ENCODE measurements around the gene SLC35B2. TPM values are rescaled to one million over a fixed set of nuclear protein-coding genes. Genes with fewer than 3 reads are reported as not detected.
A peak's percentile ranks its signal among the peaks of the same experiment; 100 is the strongest.

The SLC35B2 gene
- total and polyA plus RNA-seq, 10 of the 15 experiments (the other 5 are each of a cell fraction or from before 2014, with no cell fraction given): 11.3 to 45.4 (median 33.8) TPM

GRCh38 chr6:44237813-44238433 is 19.4 kb downstream of the SLC35B2 start (continued):
- TF ChIP-seq PBX3 (IDR thresholded peaks at IDR 0.05; ENCODE audit: insufficient replicate concordance, low read depth, low read length) (no peak), FOS (IDR thresholded peaks at IDR 0.05; ENCODE audit: borderline replicate concordance, extremely low read depth, insufficient read length) (no peak), BACH1 (IDR thresholded peaks at IDR 0.05; ENCODE audit: borderline replicate concordance) (peak; percentile 91), BHLHE40 (IDR thresholded peaks at IDR 0.05; ENCODE audit: borderline replicate concordance in 1 of 2, low read depth in 2 of 2, low read length in 1 of 2) (peak in 1 of 2 experiments; percentile 55; a peak in 2 of 4 replicates), ZZZ3 (IDR thresholded peaks at IDR 0.05; ENCODE audit: control insufficient read depth, insufficient read length, low read depth) (no peak), SPI1 (IDR thresholded peaks at IDR 0.05; ENCODE audit: borderline replicate concordance, insufficient read depth, low read depth, low read length) (no peak), SIN3A (IDR thresholded peaks at IDR 0.05; ENCODE audit: low read depth, low read length) (no peak), RBBP5 (conservative IDR thresholded peaks at IDR 0.05) (no peak), MXI1 (IDR thresholded peaks at IDR 0.05; ENCODE audit: low read depth, low read length) (no peak), CBFB (IDR thresholded peaks at IDR 0.05; ENCODE audit: low read depth) (no peak), RAD21 (IDR thresholded peaks at IDR 0.05; ENCODE audit: insufficient read depth, low read depth, low read length) (peak; percentile 53), YBX1 (IDR thresholded peaks at IDR 0.05) (no peak), SMAD5 (IDR thresholded peaks at IDR 0.05; ENCODE audit: low read depth) (no peak; the same call in 1 of the 2 replicates), MTA3 (IDR thresholded peaks at IDR 0.05; ENCODE audit: borderline replicate concordance, low read length) (no peak), STAT1 (conservative IDR thresholded peaks at IDR 0.05) (no peak), SMARCA5 (IDR thresholded peaks at IDR 0.05) (peak; percentile 92), MEF2A (IDR thresholded peaks at IDR 0.05; ENCODE audit: insufficient read depth, low read depth, low read length) (no peak), HDAC6 (IDR thresholded peaks at IDR 0.05; ENCODE audit: unreplicated experiment) (no peak), IKZF2 (IDR thresholded peaks at IDR 0.05) (peak; percentile 38 to 59; a peak in 3 of 4 replicates), MEF2B (IDR thresholded peaks at IDR 0.05; ENCODE audit: partially characterized antibody, poor library complexity, severe bottlenecking) (peak; percentile 30), CEBPB (IDR thresholded peaks at IDR 0.05; ENCODE audit: borderline replicate concordance in 1 of 2, low read depth in 2 of 2, low read length in 2 of 2) (peak in 1 of 2 experiments; percentile 2; a peak in 1 of 4 replicates), POLR2AphosphoS2 (IDR thresholded peaks at IDR 0.05; ENCODE audit: low read depth, low read length) (peak; percentile 80), LARP7 (IDR thresholded peaks at IDR 0.05) (peak; percentile 64; the same call in 1 of the 2 replicates), SIX5 (IDR thresholded peaks at IDR 0.05; ENCODE audit: low read depth, low read length, severe bottlenecking) (no peak), POLR2AphosphoS5 (IDR thresholded peaks at IDR 0.05; ENCODE audit: low read length) (no peak), BRCA1 (IDR thresholded peaks at IDR 0.05; ENCODE audit: low read depth, low read length) (no peak)
- TF ChIP-seq, protein P1, sequence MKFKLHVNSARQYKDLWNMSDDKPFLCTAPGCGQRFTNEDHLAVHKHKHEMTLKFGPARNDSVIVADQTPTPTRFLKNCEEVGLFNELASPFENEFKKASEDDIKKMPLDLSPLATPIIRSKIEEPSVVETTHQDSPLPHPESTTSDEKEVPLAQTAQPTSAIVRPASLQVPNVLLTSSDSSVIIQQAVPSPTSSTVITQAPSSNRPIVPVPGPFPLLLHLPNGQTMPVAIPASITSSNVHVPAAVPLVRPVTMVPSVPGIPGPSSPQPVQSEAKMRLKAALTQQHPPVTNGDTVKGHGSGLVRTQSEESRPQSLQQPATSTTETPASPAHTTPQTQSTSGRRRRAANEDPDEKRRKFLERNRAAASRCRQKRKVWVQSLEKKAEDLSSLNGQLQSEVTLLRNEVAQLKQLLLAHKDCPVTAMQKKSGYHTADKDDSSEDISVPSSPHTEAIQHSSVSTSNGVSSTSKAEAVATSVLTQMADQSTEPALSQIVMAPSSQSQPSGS (IDR thresholded peaks at IDR 0.05; ENCODE audit: low read length): peak; percentile 95
- TF ChIP-seq, protein P2, sequence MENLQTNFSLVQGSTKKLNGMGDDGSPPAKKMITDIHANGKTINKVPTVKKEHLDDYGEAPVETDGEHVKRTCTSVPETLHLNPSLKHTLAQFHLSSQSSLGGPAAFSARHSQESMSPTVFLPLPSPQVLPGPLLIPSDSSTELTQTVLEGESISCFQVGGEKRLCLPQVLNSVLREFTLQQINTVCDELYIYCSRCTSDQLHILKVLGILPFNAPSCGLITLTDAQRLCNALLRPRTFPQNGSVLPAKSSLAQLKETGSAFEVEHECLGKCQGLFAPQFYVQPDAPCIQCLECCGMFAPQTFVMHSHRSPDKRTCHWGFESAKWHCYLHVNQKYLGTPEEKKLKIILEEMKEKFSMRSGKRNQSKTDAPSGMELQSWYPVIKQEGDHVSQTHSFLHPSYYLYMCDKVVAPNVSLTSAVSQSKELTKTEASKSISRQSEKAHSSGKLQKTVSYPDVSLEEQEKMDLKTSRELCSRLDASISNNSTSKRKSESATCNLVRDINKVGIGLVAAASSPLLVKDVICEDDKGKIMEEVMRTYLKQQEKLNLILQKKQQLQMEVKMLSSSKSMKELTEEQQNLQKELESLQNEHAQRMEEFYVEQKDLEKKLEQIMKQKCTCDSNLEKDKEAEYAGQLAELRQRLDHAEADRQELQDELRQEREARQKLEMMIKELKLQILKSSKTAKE (IDR thresholded peaks at IDR 0.05; ENCODE audit: low read depth, poor library complexity, severe bottlenecking): no peak

Data from GM12878 (cell line).